T-helper 2 cell (primary cell): ENCODE results near the gene AKAP17A.
"Not testable (repeated sequence)": the region's sequence is repeated elsewhere in the genome, so short reads cannot be mapped to it uniquely, and the experiment has no call there.

Experiments
- DNase-seq, 5 experiments: peaks; one replicate each; pipeline versions ENCODE4 v3.0.0 to v3.0.0-alpha.2; 2012 to 2022
- total RNA-seq, 2 donors: gene quantifications; one replicate each; lab custom pipeline; 2026; lab: John Stamatoyannopoulos, UW

Gene AKAP17A, protein sequence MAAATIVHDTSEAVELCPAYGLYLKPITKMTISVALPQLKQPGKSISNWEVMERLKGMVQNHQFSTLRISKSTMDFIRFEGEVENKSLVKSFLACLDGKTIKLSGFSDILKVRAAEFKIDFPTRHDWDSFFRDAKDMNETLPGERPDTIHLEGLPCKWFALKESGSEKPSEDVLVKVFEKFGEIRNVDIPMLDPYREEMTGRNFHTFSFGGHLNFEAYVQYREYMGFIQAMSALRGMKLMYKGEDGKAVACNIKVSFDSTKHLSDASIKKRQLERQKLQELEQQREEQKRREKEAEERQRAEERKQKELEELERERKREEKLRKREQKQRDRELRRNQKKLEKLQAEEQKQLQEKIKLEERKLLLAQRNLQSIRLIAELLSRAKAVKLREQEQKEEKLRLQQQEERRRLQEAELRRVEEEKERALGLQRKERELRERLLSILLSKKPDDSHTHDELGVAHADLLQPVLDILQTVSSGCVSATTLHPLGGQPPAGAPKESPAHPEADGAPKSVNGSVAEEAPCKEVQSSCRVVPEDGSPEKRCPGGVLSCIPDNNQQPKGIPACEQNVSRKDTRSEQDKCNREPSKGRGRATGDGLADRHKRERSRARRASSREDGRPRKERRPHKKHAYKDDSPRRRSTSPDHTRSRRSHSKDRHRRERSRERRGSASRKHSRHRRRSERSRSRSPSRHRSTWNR
- total RNA-seq: 201 to 278 reads per million in 2 donors

DNA sequence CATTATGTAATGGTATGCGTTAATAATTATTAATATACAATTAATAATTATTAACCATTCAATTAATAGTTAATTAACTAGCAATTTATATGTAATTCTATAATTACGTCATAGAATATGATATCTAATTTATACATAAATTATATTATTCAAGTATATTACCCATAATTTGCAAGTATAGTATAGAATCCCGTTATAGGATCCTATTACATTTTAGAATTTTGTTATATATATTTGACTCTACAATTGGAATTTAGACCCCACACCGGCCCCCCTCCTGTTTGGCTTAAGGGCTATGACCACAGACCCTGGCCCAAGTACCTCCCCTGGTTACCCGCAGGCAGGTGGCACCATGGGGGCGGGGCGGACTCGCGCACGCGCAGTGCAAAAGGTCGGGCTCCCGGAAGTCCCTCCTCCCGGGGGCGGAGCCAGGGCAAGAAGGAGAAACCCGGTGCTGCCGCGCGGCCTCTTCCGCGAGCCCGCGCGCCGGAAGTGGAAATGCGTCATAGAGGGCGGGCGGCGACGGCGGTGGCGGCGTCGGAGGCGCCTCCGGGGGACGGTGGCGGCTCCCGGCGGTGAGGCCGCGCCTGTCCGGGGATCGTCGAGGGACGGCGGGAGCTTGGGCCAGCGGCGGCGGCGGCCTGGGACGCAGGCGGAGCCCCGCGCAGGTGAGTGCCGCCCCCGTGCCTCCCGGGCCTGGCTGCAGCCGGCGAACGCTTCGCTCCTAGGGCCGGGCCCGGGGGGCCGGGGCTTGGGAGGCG lies at the start of gene AKAP17A:
Gene AKAP17A (plus strand): TSS at position 503 of the 761 bp plus-strand sequence. CDS start 1,859 bp downstream, outside the sequence.
- peak; percentile 93 to 97 (median 96) for DNase-seq

DNA sequence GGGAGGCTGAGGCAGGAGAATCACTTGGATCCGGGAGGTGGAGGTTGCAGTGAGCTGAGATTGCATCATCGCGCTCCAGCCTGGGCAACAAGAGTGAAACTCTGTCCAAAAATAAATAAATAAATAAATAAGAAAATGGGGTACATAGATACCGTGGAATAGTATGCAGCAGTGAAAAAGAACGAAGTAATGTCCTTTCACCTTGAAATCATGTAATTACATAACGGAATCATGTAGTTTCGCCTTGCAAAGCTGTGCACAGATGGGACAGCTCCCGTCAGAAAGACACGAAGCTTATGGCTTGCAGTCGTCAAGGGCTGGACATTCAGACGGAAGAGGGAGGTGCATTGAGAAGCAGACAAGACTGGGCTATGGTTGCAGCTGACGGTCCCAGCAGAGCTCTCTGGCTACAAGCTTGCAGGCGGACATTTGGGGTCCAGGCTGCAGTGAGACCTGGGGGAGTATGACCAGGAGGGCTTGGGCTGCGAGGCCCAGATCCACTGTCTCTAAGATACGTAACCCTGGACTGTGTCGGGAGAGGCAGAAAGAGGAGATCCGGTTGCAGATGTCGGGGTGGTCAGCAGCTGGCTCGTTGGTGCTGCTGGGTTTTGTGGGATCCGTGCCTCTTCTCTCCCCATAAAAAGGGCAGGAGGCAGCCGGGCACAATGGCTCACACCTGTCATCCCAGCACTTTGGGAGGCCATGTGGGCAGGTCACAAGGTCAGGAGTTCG lies 48.2 kb upstream of the AKAP17A start:
- DNase-seq: no peak

- no peak for DNase-seq
These were observed 45.5 kb upstream of the AKAP17A start for GRCh38 chrX:1545776-1546408.

DNA sequence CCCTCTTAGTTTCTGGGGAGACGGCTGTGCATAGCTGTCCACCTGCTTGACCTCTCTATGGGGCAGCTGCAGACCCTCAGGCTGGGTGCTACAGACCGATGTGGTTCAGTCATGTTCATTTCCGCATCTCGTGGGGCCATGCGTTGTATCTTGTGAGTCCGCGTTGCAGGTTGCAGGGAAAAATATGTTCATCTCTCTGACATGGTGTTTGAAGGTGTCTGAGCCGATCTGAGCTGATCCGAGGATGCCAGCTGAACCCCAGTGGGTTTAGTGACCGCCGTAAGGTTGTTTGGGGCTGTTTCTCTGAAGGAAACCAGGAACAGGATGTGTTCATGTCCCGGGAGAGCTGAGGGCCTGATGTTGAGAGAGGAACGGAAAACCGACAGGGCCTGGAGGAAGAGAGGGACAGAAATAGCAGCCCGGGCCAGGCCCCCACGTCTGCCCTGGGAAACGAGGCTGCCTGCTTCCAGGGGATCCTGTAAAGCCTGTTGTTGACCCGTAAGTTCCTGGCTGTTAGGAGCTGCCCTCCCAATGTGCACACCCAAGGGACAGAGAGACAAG lies 44.6 kb upstream of the AKAP17A start:
- no peak for DNase-seq

DNA sequence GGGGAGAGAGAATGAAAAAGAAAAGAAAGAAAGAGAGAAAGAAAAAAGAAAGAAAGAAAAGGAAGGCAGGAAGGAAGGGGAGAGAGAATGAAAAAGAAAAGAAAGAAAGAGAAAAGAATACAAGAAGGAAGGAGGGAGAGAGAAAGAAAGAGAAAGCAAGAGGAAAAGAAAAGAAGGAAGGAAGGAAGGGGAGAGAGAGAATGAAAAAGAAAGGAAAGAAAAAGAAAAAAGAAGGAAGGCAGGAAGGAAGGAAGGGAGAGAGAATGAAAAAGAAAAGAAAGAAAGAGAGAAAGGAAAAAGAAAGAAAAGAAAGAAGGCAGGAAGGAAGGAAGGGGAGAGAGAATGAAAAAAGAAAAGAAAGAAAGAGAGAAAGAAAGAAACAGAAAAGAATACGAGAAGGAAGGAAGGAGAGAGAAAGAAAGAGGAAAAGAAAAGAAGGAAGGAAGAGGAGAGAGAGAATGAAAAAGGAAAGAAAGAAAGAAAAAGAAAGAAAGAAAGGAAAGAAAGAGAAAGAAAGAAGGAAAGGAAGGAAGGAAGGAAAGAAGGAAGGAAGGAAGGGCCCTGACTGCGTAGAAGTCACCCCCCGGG lies 39.4 kb upstream of the AKAP17A start:
- DNase-seq: no peak

- peak in 3 of 5 experiments; percentile 33 to 98 (median 71) for DNase-seq
These were observed 36.8 kb upstream of the AKAP17A start for GRCh38 chrX:1554469-1555210.

GRCh38 chrX:1555370-1555769 lies 36.0 kb upstream of the AKAP17A start:
- DNase-seq: no peak

DNA sequence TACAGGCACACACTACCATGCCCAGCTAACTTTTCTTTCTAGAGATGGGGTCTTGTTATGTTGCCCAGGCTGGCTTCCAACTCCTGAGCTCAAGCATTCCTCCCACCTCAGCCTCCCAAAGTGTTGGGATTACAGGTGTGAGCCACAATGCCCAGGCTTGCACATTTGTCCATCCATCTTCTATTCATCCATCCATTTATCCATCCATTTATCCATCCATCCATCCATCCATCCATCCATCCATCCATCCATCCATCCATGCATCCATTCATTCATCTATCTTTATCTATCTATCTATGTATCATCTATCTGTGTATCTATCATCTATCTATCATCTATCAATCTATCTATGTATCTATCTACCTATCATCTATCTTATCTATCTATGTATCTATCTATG lies 34.0 kb upstream of the AKAP17A start:
- DNase-seq: not testable (repeated sequence)

GRCh38 chrX:1558761-1559468 lies 32.5 kb upstream of the AKAP17A start:
- no peak for DNase-seq

GRCh38 chrX:1561164-1561563 lies 30.2 kb upstream of the AKAP17A start:
- no peak for DNase-seq

DNA sequence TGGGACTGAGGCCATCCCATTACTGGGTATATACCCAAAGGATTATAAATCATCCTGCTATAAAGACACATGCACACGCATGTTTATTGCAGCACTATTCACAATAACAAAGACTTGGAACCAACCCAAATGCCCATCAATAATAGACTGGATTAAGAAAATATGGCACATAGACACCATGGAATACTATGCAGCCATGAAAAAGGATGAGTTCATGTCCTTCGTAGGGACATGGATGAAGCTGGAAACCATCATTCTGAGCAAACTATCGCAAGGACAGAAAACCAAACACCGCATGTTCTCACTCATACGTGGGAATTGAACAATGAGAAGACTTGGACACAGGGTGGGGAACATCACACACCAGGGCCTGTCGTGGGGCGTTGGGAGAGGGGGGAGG lies 27.3 kb upstream of the AKAP17A start:
- not testable (repeated sequence) for DNase-seq

DNA sequence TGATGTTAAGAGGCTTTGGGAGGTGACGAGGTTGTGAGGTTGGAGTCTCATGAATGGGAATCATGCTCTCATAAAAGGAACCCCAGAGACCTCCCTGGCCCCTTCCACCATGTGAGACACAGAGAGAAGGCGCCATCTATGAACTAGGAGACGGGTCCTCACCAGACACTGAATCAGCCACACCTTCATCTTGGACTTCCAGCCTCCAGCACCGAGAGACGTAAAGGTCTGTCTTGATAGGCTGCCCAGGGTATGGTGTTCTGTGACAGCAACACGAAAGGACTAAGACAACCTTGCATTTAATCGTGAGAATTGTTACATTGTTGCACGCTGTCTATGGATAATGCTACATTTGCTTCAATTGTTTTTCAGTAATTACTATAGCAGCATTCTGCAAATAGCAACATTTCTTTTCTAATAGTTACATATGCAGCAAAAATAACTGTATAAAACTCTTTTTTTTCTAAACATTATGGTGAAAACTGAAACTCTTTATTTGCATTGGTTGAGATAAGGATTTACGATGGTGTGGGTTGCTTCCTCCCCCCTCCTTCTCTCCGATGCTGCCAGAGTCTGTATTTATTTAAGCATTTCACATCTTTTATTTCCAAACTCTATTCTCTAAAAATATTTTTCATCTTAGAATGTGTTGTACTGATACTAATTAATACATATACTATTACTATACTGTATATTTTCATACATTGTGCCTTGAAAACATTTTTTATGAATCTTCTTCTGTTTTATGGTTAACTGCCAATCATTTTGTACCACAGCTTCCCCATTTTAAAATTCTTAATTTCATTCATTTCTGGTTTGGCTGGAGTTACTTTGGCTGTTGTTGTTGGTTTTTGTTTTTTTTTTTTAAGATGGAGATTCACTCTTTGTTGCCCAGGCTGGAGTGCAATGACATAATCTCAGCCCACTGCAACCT lies 26.4 kb upstream of the AKAP17A start:
- DNase-seq: peak in 1 of 5 experiments; percentile 81

- DNase-seq: not testable (repeated sequence)
These were observed 17.2 kb upstream of the AKAP17A start for GRCh38 chrX:1574181-1574580.

- peak in 2 of 5 experiments; percentile 18 to 89 for DNase-seq
These were observed 15.0 kb upstream of the AKAP17A start for GRCh38 chrX:1576201-1576992.

GRCh38 chrX:1577845-1578244 lies 13.6 kb upstream of the AKAP17A start:
- DNase-seq: no peak

DNA sequence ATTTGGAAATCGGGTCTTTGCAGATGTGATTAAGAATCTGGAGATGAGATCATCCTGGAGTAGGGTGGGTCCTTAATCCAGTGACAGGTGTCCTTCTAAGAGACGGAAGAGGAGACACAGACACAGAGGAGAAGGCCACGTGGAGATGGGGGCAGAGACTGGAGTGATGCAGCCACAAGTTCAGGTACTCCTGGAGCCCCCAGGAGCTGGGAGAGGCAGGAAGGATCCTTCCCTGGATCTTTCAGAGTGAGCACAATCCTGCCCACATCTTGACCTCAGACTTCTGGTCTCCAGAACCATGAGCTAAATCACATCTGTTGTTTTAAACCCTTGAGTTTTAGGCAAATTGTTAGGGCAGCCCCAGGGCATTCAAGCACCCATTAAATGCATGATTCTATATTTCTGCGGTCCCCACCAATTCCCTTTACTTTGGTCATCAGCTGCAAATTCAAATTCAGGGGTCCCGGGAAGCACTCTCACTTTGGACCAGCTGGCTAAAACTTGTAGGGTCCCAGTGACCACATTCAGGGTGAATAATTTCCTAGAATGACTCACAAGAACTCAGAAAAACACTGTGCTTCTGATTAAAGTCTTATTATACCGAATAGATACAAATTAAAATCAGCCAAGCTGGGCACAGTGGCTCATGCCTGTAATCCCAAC lies 12.8 kb upstream of the AKAP17A start:
- no peak for DNase-seq

DNA sequence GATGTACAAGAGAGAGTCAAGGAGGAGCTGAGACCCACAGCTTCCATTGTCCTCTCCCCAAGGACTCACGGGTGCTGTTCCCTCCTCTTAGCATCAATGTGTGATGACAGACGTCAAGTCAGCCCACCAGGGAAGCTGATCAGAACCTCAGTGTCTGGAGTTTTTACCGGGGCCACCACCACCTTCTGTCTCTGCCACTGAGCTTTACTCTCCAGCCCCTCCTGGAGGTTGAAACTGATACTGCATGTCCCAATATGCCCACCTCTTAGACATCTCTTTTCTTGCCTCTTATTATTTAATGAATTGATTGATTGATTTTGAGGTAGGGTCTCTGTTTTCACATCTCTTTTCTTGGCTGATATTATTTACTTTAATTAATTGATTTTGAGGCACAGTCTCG lies 10.3 kb upstream of the AKAP17A start:
- DNase-seq: peak in 4 of 5 experiments; percentile 45 to 85 (median 62)
